Measurements from ENCODE around the gene WDSUB1.

WDSUB1 gene

DNA sequence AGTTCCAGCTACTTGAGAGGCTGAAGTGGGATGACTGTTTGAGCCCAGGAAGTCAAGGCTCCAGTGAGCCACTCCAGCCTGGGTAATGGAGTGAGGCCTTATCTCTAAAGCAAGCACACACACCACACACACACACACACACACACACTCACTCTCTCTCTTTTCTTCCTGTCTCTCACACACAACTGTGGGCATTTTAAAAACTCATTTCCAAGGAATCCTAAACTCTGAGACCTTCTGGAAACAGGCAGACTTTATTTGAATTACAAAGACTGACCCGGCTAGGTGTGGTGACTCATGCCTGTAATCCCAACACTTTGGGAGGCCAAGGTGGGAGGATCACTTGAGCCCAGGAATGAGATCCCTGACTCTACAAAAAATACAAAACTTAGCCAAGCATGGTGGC, 21.3 kb downstream of the WDSUB1 start:
- no peak for DNase-seq

GRCh38 chr2:159262904-159263303, 23.6 kb downstream of the WDSUB1 start:
- DNase-seq, result no peak

GRCh38 chr2:159262226-159262625, 24.3 kb downstream of the WDSUB1 start:
- DNase-seq, result no peak

DNA sequence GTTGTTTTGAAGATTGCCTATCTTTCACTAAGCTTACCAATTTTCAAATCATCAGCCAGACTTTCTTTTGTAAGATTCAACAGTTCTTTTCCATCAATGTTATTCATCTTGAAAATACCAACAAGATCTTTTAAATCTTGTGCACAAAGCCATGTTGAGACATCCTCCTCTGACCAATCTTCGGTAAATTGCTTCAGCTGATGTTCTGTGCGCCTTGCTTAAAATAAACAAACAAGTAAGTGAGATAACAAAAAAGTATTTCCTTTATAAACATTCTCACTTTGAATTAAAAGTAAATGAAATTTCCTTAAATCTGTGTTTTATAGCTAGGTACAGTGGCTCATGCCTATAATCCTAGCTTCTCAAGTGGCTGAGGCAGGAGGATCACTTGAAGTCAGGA, 30.3 kb downstream of the WDSUB1 start:
- no peak for DNase-seq

DNA sequence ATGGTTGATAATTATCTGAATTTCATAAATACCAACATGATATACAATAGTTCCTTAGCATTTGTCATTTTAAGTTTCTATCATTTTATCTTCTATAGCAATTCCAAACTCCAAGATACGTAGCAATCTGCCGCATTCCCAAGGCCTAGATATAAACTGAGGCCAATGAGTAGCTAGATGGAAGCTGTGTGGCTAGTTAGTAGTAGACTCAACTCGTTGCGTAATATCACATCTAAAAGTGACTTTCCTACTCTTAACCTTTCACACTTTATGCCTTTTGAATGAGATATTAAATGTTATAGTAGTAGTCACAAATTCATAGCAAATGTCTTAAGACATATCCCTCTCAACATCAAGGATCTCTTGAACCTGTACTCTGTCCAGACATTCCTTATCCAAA, 33.6 kb downstream of the WDSUB1 start:
- no peak for DNase-seq

DNA sequence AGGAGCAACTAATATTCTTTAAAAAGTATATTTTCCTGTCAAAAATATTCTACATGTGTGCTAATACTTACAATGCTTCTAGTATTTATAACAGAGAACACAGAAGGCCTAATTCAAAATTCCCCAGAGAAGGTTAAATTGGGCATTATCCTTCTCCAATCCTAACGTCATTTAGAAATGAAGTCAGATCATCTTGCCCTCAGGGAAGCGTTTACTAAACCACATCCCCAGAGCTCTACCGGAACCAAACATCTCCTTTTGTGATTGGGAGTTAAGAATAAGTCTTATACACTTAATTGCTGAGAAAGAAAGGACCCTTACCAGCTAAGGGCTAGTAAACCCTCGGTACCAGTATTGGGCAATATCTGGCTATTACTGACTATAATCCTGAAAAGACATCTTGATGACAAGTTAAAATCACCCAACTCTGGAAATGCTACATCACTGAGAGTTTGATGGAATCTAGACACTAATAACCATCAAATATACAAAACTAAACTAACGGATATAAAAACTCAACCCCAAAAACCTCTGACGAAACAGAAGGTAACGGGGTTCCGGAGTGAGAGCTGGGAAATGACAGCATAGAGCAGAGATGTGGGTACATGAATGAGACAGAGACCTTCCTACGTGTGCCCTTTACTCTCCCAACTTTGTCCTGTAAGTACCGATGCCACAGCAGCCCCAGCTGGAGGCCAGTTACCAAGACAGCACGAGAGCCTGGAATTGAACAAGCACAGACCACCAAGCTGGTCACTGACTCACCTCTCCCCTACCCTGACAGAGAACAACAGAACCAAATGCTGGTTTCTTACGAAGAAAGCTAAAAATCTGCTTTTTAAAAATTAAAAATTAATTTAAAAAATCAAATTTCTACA, 35.0 kb downstream of the WDSUB1 start:
- DNase-seq, result no peak

- DNase-seq, result peak; percentile 7
Observed at GRCh38 chr2:159249990-159250715, 36.4 kb downstream of the WDSUB1 start.

DNA sequence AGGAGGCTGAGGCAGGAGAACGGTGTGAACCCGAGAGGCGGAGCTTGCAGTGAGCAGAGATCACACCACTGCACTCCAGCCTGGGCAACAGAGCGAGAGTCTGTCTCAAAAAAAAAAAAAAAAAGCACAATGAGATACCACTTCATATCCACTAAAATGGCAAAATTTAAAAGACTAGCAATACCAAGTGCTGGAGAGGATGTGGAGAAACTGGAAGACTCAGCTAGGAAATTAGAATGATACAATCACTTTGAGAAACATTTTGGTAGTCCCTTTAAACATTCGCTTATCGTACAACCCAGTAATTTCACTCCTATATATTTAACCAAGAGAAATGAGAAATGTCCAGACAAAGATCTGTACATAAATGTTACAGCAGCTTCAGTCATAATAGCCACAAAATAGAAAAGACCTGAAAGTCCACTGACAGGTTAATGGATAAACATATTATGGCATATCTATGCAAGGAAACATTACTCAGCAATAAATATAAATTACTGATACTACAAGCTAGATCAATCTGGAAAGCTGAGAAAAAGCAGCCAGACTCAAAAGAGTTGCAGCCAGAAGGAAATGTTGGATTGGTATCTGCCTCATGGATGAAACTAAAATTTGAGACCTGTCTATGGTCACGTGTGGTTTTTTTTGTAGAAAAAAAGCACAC, 40.0 kb downstream of the WDSUB1 start:
- DNase-seq, result no peak

GRCh38 chr2:159243529-159243928, 43.0 kb downstream of the WDSUB1 start:
- DNase-seq, result no peak

DNA sequence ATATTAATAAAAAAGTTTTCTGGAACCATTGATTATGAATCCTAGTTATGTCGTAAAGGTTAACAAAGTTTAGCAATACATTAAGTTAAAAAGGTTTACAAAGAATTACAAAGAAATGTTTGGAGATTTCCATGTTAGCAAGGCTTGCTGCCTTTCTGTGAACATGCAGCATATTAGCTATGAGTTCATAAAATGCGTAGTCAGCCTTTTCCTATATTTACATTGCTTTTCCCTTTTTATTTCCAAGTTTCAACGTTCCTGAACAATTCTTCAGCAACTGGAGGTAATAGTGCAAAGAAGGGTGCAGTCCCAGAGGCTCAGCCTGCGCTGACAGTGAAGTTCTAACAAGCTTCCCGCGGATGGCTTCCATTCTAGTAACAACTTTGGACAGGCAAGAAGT, 51.6 kb downstream of the WDSUB1 start:
- DNase-seq, result no peak

DNA sequence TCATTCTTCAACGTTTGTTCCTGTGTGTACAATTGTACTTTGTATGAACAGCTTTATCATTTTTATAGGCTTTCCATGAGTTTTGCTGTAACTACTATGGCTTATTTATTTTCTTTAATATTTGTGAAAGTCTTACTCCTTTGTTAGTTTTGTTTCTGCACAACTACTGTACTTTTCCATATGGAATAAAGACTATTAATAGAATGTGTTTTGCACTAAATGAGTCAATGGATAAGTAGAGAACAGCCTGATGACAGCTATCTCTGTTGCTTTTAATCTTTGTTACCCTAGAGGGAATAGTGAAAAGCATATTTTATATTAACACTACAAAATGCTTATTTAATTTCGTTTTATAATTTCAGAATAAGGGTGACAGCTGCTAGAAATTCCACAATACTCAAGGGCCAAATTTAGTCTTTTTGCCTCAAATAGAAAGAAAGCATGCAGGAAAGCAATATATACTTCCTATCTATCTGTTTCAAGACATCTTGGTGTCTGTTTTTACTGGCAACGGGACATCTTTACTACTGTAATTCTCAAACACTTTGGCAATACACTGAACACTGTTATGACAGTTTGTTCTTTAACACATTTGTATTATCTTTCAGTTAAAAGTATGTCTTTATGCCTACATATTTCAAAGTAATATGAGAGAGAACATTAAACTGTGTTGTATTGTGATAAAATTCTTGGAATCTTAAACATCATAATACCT, 53.9 kb downstream of the WDSUB1 start:
- DNase-seq, result no peak

DNA sequence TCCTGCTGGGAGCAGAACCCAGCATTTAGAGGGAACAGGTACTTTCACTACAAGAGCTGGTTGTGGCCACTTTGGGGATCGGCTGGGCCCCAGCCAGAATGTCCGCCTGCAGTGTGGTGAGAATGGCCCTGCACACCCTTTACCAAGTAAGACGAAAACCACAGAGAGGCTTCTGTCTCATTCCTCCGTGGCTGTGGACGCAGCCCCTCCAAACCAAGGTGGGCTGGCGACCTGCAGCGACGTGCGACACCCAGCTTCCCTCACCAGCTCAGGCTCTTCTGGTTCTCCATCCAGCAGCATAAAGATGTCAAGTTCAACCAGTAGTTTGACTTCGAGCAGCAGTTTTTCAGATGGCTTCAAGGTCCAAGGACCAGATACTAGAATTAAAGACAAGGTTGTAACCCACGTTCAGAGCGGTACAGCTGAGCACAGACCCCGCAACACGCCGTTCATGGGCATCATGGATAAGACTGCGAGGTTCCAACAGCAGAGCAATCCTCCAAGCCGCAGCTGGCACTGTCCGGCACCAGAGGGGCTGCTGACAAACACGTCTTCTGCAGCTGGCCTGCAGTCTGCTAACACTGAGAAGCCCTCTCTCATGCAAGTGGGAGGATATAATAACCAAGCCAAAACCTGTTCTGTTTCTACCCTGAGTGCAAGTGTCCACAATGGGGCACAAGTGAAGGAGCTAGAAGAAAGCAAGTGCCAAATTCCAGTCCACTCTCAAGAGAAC, 56.2 kb downstream of the WDSUB1 start:
- DNase-seq, result no peak

GRCh38 chr2:159229476-159230144, 56.9 kb downstream of the WDSUB1 start:
- DNase-seq, result no peak

GRCh38 chr2:159228081-159228581, 58.4 kb downstream of the WDSUB1 start:
- DNase-seq, result no peak

DNA sequence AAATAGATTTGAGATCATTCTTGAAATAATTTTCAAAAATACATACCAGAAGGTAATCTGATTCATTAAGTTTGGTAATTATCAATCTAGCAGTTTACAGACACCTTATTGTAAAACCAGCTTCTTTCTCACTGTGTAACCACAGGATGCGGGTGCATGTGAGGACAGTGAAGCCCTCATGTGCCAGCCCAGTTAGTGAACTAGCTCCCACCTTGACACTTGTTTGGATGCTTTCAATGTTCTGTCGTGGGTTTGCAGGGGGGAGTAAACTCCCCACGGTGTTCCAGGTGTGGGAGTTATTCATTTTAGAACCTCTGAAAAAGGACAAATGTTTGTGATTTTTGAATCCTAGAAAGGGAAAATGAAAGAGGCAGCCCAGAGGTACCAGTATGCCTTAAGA, 59.0 kb downstream of the WDSUB1 start:
- DNase-seq, result no peak

DNA sequence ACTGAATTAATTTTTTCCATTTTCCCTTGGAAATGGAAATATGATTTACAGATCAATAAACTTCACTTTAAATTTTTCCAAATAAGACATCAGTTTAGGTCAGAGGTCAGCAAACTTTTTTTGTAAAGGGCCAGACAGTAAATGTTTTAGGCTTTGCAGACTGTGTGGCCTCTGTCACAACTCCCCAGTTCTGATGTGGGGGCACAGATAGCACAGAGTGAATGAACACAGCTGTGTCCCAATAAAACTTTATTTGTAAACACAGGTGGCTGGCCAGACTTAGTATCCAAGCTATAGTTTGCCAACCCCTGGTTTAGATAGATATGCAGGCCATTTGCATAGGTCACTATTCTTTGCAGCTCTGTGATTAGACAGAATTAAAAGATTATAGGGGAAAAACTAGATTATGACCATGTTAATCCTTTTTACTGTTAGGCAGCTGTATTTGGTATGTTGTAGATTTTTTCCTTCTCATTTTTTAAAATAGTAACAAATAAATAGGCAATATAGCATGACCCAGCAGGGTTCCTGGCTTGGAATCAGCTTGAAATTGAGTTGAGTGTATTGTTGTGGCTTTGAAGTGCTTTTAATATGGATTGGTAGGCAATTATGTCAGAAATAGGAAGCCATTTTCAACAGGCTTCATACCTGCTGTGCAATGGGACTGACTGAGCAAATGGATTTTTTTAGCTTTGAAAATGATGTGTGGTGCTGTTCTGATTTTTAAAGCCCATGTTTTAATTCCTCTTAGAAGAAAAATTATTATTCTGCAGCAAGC, 59.7 kb downstream of the WDSUB1 start:
- DNase-seq, result no peak

GRCh38 chr2:159226059-159226461, 60.4 kb downstream of the WDSUB1 start:
- peak; percentile 57 for DNase-seq

DNA sequence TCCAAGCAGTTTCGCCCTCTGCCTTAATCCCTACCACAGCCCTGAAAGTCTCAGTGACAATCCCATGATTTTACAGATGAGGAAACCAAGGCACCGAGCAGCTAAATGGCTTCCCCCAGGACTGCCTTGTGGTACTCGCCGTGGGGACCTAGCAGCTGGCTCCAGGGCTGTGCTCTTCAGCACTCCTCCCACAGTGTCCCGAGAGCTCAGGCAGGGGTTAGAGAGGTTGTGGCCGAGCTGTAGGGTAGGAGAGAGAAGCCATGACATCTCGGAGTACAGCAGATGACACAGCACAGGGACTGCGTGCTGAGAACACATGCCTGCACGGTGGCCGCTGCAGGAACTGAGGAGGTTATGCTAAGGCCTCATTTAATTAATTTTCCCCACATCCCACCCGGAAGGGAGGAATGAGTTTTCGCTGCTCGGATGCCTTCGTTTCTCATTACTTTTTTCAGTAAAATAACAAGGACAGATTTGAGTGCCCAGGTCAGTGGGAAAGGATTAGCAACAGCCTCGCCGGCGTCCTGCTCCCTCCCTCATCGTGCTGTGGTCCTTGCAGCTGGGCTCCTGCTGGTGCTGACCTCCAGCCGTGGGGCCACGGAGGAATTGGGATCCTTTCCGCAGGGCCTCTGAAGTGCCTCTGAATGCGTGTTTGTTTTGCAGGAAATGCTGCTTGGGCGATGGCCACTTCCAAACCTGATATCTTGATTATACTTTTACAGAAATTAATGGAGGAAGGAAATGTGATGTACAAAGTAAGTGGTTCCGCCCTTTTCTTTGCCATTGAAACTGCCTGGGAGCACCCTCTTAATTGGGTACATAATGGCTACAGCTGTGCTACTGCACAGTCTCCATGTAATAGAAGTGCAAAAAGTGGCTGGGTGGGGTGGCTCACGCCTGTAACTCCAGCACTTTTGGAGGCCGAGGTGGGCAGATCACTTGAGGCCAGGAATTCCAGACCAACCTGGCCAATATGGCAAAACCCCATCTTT, 61.2 kb downstream of the WDSUB1 start:
- DNase-seq, result no peak

GRCh38 chr2:159224061-159224813, 62.3 kb downstream of the WDSUB1 start:
- no peak for DNase-seq

Data from activated CD4-positive, alpha-beta T cell treated with anti-CD3 and anti-CD28 coated beads, Interleukin-10, Interleukin-2, amounts not matched to agents 100 ng/mL and 50 ng/mL, durations not matched to agents 16 hours and 8 hours (primary cell).